ENCODE data around the gene GIGYF1. TPM values are rescaled to one million over a fixed set of nuclear protein-coding genes. Genes with fewer than 3 reads are reported as not detected.

The GIGYF1 gene
- total RNA-seq, 4 donors from 2014 or later, result 16.4 to 21.1 (median 16.6) TPM

DNA sequence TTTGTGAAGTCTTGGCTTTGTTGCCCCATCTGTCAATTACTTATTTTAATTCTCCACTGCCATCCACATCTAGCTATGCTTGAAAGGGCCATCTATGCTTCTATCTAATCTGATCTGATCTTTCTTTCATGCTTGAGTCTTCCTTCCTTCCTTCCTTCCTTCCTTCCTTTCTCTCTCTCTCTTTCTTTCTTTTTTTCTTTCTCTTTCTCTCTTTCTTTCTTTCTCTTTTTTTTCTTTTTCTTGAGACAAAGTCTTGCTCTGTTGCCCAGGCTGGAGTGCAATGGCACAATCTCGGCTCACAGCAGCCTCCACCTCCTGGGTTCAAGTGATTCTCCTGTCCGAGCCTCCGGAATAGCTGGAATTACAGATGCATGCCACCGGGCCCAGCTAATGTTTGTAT is 64.0 kb downstream of the GIGYF1 start:
- TF ChIP-seq, protein P1, sequence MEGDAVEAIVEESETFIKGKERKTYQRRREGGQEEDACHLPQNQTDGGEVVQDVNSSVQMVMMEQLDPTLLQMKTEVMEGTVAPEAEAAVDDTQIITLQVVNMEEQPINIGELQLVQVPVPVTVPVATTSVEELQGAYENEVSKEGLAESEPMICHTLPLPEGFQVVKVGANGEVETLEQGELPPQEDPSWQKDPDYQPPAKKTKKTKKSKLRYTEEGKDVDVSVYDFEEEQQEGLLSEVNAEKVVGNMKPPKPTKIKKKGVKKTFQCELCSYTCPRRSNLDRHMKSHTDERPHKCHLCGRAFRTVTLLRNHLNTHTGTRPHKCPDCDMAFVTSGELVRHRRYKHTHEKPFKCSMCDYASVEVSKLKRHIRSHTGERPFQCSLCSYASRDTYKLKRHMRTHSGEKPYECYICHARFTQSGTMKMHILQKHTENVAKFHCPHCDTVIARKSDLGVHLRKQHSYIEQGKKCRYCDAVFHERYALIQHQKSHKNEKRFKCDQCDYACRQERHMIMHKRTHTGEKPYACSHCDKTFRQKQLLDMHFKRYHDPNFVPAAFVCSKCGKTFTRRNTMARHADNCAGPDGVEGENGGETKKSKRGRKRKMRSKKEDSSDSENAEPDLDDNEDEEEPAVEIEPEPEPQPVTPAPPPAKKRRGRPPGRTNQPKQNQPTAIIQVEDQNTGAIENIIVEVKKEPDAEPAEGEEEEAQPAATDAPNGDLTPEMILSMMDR (IDR thresholded peaks at IDR 0.05 in 4 of 5, conservative IDR thresholded peaks at IDR 0.05 in 1 of 5), result no peak
- no peak for TF ChIP-seq POLR2A (IDR thresholded peaks at IDR 0.05)
- peaks cover 24 to 42% (median 41%) of the 10 kb centered on the region in 3 donors for H3K27me3 ChIP-seq
- H3K9me3 ChIP-seq, result no peaks in the 10 kb centered on the region
- DNase-seq, result no peak
- H3K4me1 ChIP-seq, result peaks cover 3 to 11% of the 10 kb centered on the region in 2 donors
- H3K36me3 ChIP-seq, result no peaks in the 10 kb centered on the region
- intact Hi-C loops (cut with DNase I; ENCODE audit: low total_unique reads), result loop anchor here (5.0 kb wide), 1 partner anchor 62 kb away; the partner anchor contains the start of gene GIGYF1
- no peak for ATAC-seq
- H3K4me3 ChIP-seq, result no peak overlapping the region
- in situ Hi-C loops (cut with MboI; ENCODE audit: low sequenced_read_pairs in 4 of 4), result no loop called here
- no peak overlapping the region for H3K27ac ChIP-seq

Other genes with a start within 250 kb of the GIGYF1 start
- under 1 TPM in 1 of 4 donors, not detected in 3; 0.29 TPM for gene SPACDR, start 230.0 kb downstream of the GIGYF1 start, total RNA-seq
- gene TSC22D4, start 215.0 kb downstream of the GIGYF1 start, total RNA-seq, result 10 to 100 TPM; 14.3 to 25.5 (median 21.2) TPM
- gene NYAP1, start 210.3 kb downstream of the GIGYF1 start, total RNA-seq, result under 1 TPM in 1 of 4 donors, not detected in 3; 0.29 TPM
- 10 to 100 TPM; 10.7 to 16.4 (median 13.5) TPM for gene AGFG2, start 155.0 kb downstream of the GIGYF1 start, total RNA-seq
- under 1 TPM in 1 of 4 donors, not detected in 3; 0.49 TPM for gene SAP25, start 120.3 kb downstream of the GIGYF1 start, total RNA-seq
- gene LRCH4, start 108.1 kb downstream of the GIGYF1 start, total RNA-seq, result 100 to 1,000 TPM in 1 of 4 donors, 10 to 100 TPM in 3; 71.1 to 105 (median 89.0) TPM
- gene FBXO24, start 107.9 kb downstream of the GIGYF1 start, total RNA-seq, result not detected
- 10 to 100 TPM in 1 of 4 donors, 1 to 10 TPM in 3; 1.6 to 17.3 (median 5.7) TPM for gene PCOLCE, start 91.9 kb downstream of the GIGYF1 start, total RNA-seq
- gene MOSPD3, start 81.7 kb downstream of the GIGYF1 start, total RNA-seq, result 1 to 10 TPM; 3.5 to 9.1 (median 4.6) TPM
- gene TFR2, start 52.7 kb downstream of the GIGYF1 start, total RNA-seq, result 1 to 10 TPM in 2 of 4 donors, not detected in 2; 1.0 to 1.3 TPM
- not detected for gene ACTL6B, start 37.8 kb downstream of the GIGYF1 start, total RNA-seq
- 100 to 1,000 TPM; 108 to 163 (median 129) TPM for gene GNB2, start 20.5 kb downstream of the GIGYF1 start, total RNA-seq
- gene POP7, start 11.9 kb upstream of the GIGYF1 start, total RNA-seq, result 10 to 100 TPM; 39.8 to 76.3 (median 63.0) TPM
- gene EPO, start 26.2 kb upstream of the GIGYF1 start, total RNA-seq, result not detected
- gene ZAN, start 39.3 kb upstream of the GIGYF1 start, total RNA-seq, result not detected
- gene EPHB4, start 133.3 kb upstream of the GIGYF1 start, total RNA-seq, result 10 to 100 TPM in 3 of 4 donors, 1 to 10 TPM in 1; 6.3 to 16.2 (median 12.3) TPM
- gene SLC12A9, start 158.5 kb upstream of the GIGYF1 start, total RNA-seq, result 1 to 10 TPM; 2.5 to 4.3 (median 3.8) TPM
- 1 to 10 TPM; 4.6 to 9.1 (median 7.3) TPM for gene TRIP6, start 173.1 kb upstream of the GIGYF1 start, total RNA-seq
- gene SRRT, start 180.9 kb upstream of the GIGYF1 start, total RNA-seq, result 10 to 100 TPM; 35.0 to 47.3 (median 39.8) TPM
- gene UFSP1, start 195.5 kb upstream of the GIGYF1 start, total RNA-seq, result 1 to 10 TPM; 2.0 to 7.1 (median 4.0) TPM
- 10 to 100 TPM in 2 of 4 donors, 1 to 10 TPM in 2; 6.5 to 59.5 (median 11.4) TPM for gene ACHE, start 201.6 kb upstream of the GIGYF1 start, total RNA-seq